Esophagus muscularis mucosa (tissue), 4 donors: ENCODE measurements around the gene PIK3CB. TPM values are rescaled to one million over a fixed set of nuclear protein-coding genes. Genes with fewer than 3 reads are reported as not detected.

Experiments used
- DNase-seq: peaks from one replicate; pipeline ENCODE4 v3.0.0-alpha.2; 2017; ENCODE audit errors: extremely low spot score
- H3K27ac ChIP-seq, 4 donors: fragments of 200-600 bp; sonication (generic); replicated peaks in 1 of 4; 1 replicate in 3 of 4; 2 replicates in 1 of 4; pipeline ENCODE4 v1.5.1; 2016 to 2019; ENCODE audit warnings: mild to moderate bottlenecking in 1 of 4
- H3K27me3 ChIP-seq, 4 donors: fragments of 200-600 bp; sonication (generic); one replicate each; pipeline versions ENCODE4 v1.5.1 to v1.6.0; 2016 to 2019
- H3K36me3 ChIP-seq, 4 donors: fragments of 200-600 bp; sonication (generic); one replicate each; pipeline ENCODE4 v1.5.1; 2016 to 2019
- H3K4me1 ChIP-seq, 4 donors: fragments of 200-600 bp; sonication (generic); one replicate each; pipeline ENCODE4 v1.5.1; 2016 to 2019
- H3K4me3 ChIP-seq, 4 donors: fragments of 200-600 bp; sonication (generic); 1 replicate in 2 of 4; 2 replicates in 2 of 4; pipeline ENCODE4 v1.5.1; 2016 to 2019; ENCODE audit warnings: mild to moderate bottlenecking in 4 of 4, moderate library complexity in 1 of 4
- H3K9me3 ChIP-seq, 4 donors: fragments of 200-600 bp; sonication (generic); 1 replicate in 3 of 4; 2 replicates in 1 of 4; pipeline ENCODE4 v1.5.1; 2016 to 2019
- EP300 ChIP-seq: sonication (generic); formaldehyde crosslinking; IDR thresholded peaks from one replicate; pipeline ENCODE4 v1.6.1; 2017; ENCODE audit warnings: antibody characterized with exemption
- POLR2A ChIP-seq: fragments of 450-650 bp; IDR thresholded peaks from one replicate; pipeline ENCODE4 v1.6.1; 2017; ENCODE audit warnings: antibody characterized with exemption, moderate library complexity, mild to moderate bottlenecking, low read depth
- POLR2AphosphoS5 ChIP-seq, 2 donors: sonication (generic); formaldehyde crosslinking; IDR thresholded peaks; one replicate each; pipeline ENCODE4 v1.6.1; 2017; ENCODE audit warnings: antibody characterized with exemption in 2 of 2
- WGBS: methylation state at CpG from one replicate; pipeline ENCODE4 v1.1.5; 2018; 5-methylcytosine and 5-hydroxymethylcytosine counted together
- intact Hi-C: fragments of 100-400 bp; cut with DNase I; formaldehyde crosslinking; loops from one replicate; pipeline ENCODE4 v1.15.1; 2023
- total RNA-seq, 4 donors: library from RNA; depleted of rRNA; stranded (reverse); fragments of >200 nt; gene quantifications; one replicate each; pipeline versions ENCODE4 v1.1.0 to v1.2.1, GENCODE V29; 2016
- TF ChIP-seq, protein P1 (sequence below), 3 experiments: fragments of 200-600 bp in 2 of 3; fragments of 450-650 bp in 1 of 3; sonication (generic) in 2 of 3; IDR thresholded peaks; one replicate each; pipeline ENCODE4 v1.5.1; 2017 to 2019; ENCODE audit warnings: antibody characterized with exemption in 3 of 3, mild to moderate bottlenecking in 2 of 3, moderate library complexity in 1 of 3

PIK3CB gene
- total RNA-seq, 4 donors from 2014 or later = 32.1 to 42.7 (median 36.6) TPM

- Histone ChIP-seq H3K27me3 (no peaks in the 10 kb centered on the region), H3K27ac (no peak overlapping the region), H3K4me1 (no peaks in the 10 kb centered on the region), H3K36me3 (peaks cover 15 to 75% (median 48%) of the 10 kb centered on the region in 4 donors), H3K4me3 (no peak overlapping the region), H3K9me3 (no peaks in the 10 kb centered on the region)
- TF ChIP-seq, protein P1, sequence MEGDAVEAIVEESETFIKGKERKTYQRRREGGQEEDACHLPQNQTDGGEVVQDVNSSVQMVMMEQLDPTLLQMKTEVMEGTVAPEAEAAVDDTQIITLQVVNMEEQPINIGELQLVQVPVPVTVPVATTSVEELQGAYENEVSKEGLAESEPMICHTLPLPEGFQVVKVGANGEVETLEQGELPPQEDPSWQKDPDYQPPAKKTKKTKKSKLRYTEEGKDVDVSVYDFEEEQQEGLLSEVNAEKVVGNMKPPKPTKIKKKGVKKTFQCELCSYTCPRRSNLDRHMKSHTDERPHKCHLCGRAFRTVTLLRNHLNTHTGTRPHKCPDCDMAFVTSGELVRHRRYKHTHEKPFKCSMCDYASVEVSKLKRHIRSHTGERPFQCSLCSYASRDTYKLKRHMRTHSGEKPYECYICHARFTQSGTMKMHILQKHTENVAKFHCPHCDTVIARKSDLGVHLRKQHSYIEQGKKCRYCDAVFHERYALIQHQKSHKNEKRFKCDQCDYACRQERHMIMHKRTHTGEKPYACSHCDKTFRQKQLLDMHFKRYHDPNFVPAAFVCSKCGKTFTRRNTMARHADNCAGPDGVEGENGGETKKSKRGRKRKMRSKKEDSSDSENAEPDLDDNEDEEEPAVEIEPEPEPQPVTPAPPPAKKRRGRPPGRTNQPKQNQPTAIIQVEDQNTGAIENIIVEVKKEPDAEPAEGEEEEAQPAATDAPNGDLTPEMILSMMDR (IDR thresholded peaks at IDR 0.05) = no peak
- TF ChIP-seq POLR2AphosphoS5 (IDR thresholded peaks at IDR 0.05) = no peak
- TF ChIP-seq EP300 = no peak
- WGBS = 91% methylated on average over 2 of the region's 2 CpGs
- intact Hi-C loops = no loop called here
- no peak for DNase-seq
Observed at GRCh38 chr3:138657508-138657907, 177.2 kb downstream of the PIK3CB start.

DNA sequence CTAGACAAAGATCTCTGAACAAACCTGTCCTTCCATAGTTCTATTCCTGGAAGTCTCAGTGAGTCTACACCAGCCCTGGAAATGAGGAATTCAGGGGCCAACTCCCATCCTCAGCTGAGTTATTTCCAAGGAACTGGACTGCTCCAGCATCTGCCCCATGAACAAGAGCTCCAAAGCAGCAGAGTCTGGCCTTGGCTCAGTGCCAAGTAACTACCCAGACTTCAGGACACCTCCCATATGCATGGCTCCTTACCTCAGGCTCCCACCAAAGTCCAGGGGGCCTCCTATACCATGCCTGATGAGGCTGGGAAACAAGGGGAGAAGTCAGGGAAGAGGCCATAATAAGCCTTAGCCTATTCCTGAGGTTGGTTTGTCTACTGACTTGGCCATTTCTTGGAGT lies 181.2 kb downstream of the PIK3CB start:
- intact Hi-C loops = no loop called here
- Histone ChIP-seq H3K36me3 (peaks cover 26 to 87% (median 70%) of the 10 kb centered on the region in 4 donors), H3K4me3 (no peak overlapping the region), H3K9me3 (no peaks in the 10 kb centered on the region), H3K27ac (no peak overlapping the region), H3K4me1 (no peaks in the 10 kb centered on the region), H3K27me3 (no peaks in the 10 kb centered on the region)
- no peak for DNase-seq
- TF ChIP-seq, protein P1 (IDR thresholded peaks at IDR 0.05) = no peak
- TF ChIP-seq EP300 (no peak), POLR2AphosphoS5 (IDR thresholded peaks at IDR 0.05) (no peak), POLR2A (no peak)

DNA sequence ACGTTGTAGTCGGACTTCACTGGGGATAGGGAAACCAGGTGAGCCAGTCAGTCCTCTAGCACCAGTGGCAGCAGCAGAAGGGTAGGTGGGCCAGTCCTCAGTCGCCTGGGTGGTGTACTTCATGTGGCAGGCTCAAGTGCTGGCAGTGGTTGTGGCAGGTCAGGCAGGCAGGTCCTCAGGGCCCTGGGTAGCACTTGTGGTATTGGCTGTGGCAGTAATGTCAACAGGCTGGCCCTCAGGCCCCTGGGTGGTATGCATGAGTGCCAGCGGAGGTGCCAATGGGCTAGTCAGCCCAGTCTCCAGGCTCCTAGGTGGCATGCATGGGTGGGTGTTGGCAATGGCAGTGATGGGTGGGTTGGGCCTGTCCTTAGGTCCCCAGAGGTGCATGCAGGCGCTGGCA lies 185.6 kb downstream of the PIK3CB start:
- peaks cover 18 to 47% (median 37%) of the 10 kb centered on the region in 4 donors for H3K36me3 ChIP-seq
- no peak overlapping the region for H3K4me3 ChIP-seq
- WGBS = 98% methylated on average over 4 of the region's 5 CpGs

GRCh38 chr3:138646513-138646912 lies 188.2 kb downstream of the PIK3CB start:
- Histone ChIP-seq H3K27ac (no peak overlapping the region), H3K4me3 (no peak overlapping the region), H3K9me3 (peaks cover 0 to 55% (median 30%) of the 10 kb centered on the region in 4 donors), H3K27me3 (no peaks in the 10 kb centered on the region), H3K4me1 (no peaks in the 10 kb centered on the region), H3K36me3 (peaks cover 18 to 25% (median 24%) of the 10 kb centered on the region in 4 donors)
- intact Hi-C loops = no loop called here
- TF ChIP-seq POLR2A = no peak
- TF ChIP-seq, protein P1 (IDR thresholded peaks at IDR 0.05) = no peak
- no peak for TF ChIP-seq EP300
- no peak for TF ChIP-seq POLR2AphosphoS5 (IDR thresholded peaks at IDR 0.05)
- no peak for DNase-seq

More for the DNA sequence above, 185.6 kb downstream of the PIK3CB start:
- peaks cover 0 to 32% (median 14%) of the 10 kb centered on the region in 4 donors for H3K9me3 ChIP-seq
- TF ChIP-seq, protein P1 (IDR thresholded peaks at IDR 0.05) = no peak
- TF ChIP-seq EP300 (no peak), POLR2AphosphoS5 (IDR thresholded peaks at IDR 0.05) (no peak), POLR2A (no peak)
- DNase-seq = no peak
- H3K27ac ChIP-seq = no peak overlapping the region
- H3K27me3 ChIP-seq = no peaks in the 10 kb centered on the region
- intact Hi-C loops = no loop called here
- no peaks in the 10 kb centered on the region for H3K4me1 ChIP-seq

DNA sequence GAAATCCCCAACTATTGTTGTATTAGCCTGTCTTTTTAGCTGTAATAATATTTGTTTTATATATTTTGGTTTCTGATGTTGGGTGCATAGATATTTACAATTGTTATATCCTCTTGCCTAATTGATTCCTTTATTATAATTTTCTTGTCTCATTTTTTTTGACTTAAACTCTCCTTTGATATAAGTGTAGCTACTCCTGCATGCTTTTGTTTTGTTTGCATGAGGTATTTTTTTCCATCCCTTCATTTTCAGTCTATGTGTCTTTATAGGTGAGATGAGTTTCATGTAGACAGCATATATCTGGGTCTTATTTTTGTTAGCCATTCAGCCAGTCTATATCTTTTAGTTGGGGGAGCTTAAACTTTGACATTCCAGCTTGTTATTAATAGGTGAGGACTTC lies 188.7 kb downstream of the PIK3CB start:
- Histone ChIP-seq H3K27ac (no peak overlapping the region), H3K9me3 (peaks cover 0 to 60% (median 30%) of the 10 kb centered on the region in 4 donors), H3K27me3 (no peaks in the 10 kb centered on the region), H3K4me1 (no peaks in the 10 kb centered on the region), H3K4me3 (no peak overlapping the region), H3K36me3 (peaks cover 18 to 24% (median 21%) of the 10 kb centered on the region in 4 donors)
- DNase-seq = no peak
- TF ChIP-seq POLR2A (no peak), POLR2AphosphoS5 (IDR thresholded peaks at IDR 0.05) (no peak), EP300 (no peak)
- TF ChIP-seq, protein P1 (IDR thresholded peaks at IDR 0.05) = no peak
- intact Hi-C loops = no loop called here
